Daoy (cell line): Measurements from ENCODE around the gene TIMM10. TPM values are rescaled to one million over a fixed set of nuclear protein-coding genes. Genes with fewer than 3 reads are reported as not detected.

Experiments used
- DNase-seq: peaks from one replicate; pipeline ENCODE4 v3.0.0-alpha.2; 2015; ENCODE audit warnings: low read depth
- total RNA-seq: library from RNA; depleted of rRNA; stranded (reverse); fragments of >200 nt; shearing (Covaris generic); gene quantifications from 2 replicates; pipeline ENCODE4 v1.2.3, GENCODE V29; 2014

TIMM10 gene
- total RNA-seq, 1 experiment from 2014 or later, result 188 TPM

DNA sequence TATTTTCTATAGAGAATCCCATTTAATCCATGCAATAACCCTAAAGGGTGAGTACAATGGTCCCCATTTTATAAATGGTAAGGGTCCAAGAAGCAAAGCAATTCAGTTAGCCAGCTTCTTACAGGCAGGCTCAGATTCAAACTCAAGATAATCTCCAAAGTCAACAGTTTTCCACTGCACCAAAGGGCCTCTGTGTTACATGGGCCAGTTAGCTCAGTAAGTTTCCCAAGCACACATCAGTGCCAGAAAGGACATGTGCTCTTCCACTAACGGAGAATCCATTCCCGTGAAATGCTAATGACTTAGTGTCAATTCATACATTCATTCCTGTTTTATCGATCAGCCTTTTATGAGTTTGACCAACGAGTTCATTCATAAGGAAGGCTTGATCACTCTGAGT, 26.0 kb downstream of the TIMM10 start:
- no peak for DNase-seq

GRCh38 chr11:57502870-57503269, 27.7 kb downstream of the TIMM10 start:
- no peak for DNase-seq

DNA sequence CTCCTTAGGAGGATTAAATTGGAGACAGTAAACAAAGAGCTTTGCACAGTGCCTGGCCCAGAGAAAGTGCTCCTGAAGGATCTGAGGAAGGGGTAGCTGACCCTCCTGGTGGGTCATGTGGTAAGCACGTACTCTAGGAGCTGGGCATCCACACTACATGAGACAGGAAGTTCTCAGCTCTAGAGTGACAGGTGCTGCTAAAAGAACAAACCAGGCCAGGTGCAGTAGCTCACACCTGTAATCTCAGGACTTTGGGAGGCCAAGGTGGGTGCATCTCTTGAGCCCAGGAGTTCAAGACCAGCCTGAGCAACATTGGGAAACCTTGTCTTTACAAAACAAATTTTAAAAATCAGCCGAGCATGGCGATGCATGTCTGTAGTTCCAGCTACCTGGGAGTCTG, 28.2 kb downstream of the TIMM10 start:
- DNase-seq, result no peak

DNA sequence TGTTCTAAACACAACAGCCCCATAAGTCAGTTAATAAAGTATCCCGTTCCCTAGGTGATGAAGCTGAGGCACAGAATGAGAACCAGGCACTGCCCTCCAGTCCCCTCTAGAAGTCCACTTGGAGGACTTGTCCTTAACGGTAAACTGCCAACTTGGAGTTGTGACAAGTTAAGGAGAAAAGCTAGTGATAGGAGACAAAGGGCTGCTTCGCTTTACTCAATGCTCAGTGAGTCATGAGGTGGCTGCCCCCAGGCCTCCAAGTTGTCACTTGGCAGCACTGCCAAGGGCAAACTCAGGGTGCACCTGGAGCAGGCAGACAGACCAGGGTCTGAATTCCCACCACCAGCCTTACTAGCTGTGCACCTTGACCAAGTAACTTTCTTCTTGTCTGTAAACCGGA, 28.6 kb downstream of the TIMM10 start:
- DNase-seq, result no peak

DNA sequence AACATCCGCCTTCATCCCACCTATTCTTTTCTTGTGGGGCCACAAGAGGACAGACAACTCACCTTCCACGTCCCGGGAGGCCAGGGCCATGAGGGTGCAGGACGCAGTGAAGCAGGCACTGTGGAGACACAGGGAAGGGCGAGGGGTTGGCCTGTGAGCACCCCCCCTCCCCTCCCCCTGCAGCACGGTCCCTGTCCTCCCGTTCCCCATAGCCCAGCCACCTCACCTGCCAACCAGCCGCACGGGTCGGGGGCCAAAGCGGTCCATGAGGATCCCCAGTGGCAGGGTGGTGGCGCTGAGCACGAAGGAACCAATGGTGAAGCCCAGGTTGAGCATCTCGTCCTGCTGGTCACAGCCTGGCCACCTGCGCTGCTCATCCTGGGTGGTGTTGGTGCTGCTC, 29.6 kb downstream of the TIMM10 start:
- no peak for DNase-seq

GRCh38 chr11:57500515-57500914, 30.0 kb downstream of the TIMM10 start:
- no peak for DNase-seq

GRCh38 chr11:57499983-57500461, 30.5 kb downstream of the TIMM10 start:
- no peak for DNase-seq

DNA sequence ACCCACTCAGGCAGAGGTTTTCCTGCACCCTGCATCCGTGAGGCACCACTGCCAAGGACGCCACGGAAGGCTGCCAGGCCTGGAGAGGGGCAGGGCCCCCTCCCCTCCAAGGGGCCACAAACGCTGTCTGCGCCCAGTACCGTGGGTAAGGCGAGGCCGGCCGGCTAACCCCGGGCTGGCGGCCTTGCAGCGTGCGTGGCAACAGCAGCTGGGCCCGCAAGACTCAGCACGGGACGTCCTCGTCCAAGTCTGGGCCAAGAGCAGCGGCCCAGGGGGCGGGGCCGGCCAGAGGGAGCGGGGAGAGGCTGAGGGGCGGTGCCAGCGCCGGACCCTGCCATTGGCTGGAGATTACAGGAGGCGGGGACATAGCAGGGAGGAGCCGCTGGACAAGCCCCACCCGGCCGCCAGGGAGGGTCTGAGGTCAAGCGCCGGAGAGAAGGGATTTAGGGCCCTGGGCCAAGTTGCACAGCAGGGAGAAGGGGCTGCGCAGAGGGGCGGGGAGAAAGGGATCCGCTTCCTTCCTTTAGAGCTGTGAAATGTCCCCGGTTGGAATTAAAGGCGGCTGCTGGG, 31.1 kb downstream of the TIMM10 start:
- DNase-seq, result peak; percentile 96

DNA sequence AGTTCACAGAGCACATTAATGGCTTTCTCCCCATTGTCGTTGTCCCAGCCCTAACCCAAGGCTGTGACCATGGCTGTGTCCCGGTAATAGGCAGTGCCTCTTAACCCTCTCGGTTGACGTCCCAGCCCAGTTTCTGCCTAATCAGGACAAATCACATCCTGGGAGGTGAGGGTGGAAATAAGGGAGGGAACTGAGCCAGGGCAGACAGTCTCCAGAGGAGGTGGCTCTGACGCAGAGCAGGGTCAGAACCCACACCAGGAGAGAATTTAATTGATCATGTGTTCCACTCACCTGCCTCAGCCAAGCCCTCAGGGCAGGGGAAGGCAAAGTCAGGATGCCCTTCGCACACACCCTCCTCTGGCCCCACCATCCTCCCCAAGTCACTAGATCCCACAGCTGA, 32.0 kb downstream of the TIMM10 start:
- DNase-seq, result no peak

DNA sequence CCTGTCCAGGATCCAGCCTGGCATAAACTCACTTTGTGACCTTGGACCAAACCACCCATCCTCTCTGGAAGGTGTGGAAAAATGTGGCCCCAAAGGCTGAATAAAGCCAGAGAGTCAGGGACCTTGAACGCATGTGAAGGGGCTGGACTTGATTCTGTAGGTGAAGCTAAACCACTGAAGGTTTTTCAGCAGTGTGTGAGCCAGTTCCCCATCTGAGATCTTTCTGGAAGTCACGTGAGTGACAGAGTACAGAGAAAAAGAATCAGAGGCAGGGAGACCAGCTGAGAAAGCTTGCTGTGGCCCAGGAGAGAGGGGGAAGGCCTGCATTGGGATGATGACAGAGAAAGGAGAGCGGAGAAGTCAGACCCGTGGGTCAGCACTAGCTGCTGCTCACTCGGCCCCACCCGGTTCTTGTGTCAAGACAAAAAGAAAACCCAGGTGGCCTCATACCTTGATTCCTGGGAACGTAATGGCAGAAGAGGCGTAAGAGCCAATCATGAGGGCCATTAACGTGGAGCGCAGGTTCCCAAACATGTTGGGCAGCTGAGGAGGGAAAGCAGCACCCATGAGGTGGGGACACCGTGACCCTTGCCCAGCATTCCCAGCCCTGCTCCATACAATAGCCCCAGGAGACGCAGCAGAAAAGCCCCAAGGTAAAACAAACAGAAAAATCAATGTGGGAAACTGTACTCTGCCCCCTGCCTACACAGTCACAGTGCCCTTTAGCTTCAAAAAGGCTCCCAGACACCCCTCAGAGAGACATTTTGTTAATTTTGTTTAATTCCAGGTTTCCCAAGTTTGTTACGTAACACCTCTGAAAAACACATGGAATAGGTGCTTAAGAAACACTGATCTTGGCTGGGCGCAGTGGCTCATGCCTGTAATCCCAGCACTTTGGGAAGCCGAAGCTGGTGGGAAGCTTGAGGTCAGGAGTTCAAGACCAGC, 33.0 kb downstream of the TIMM10 start:
- no peak for DNase-seq

- DNase-seq, result no peak
Observed at GRCh38 chr11:57496109-57496820, 34.3 kb downstream of the TIMM10 start.

DNA sequence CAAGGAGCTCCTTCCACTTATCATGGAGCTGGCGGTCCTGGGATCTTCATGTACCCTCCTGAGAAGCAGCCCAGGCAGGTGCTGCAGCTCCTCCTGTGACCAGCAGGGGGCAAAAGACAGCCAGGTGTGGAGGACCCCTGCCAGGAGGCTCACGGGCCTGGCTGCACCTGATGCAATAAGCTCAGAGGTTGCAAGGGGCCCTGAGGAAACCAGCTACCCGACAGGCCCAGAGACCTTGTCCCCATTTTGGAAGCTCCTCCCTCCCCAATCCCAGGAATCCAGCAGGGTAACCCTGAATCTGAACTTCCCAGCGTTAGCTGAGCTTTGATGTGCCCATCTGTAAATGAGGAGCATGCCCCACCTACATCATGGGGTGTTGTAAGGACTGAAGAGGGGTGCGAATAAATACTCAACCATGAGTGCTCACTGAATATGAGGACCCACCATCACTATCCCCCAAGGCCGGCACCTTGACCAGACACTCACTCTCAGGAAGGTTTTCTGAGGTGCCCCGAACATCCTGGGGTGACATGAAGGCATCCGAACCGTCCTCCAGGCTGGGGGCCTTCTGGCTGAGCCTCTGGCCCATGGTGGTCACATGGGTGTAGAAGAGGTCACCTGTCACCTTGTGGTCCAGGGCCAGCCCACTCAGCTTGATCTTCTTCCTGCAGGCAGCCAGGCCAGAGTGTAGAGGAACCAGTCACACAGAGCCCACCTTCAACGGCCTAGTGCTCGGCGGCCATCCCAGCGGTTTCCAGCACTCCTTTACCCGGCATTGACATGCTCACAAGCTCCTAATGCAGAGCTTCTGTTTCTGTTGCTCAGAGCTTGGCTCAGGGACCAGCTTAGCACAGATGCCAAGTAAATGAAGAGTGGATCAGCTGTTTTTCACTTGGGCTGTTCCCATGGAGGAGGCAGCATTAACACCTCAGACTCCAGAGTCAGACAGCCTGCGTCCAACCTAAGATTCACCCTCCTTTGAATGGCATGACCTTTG, 36.7 kb downstream of the TIMM10 start:
- DNase-seq, result peak; percentile 62

GRCh38 chr11:57491371-57492061, 39.0 kb downstream of the TIMM10 start:
- DNase-seq, result peak; percentile 52

DNA sequence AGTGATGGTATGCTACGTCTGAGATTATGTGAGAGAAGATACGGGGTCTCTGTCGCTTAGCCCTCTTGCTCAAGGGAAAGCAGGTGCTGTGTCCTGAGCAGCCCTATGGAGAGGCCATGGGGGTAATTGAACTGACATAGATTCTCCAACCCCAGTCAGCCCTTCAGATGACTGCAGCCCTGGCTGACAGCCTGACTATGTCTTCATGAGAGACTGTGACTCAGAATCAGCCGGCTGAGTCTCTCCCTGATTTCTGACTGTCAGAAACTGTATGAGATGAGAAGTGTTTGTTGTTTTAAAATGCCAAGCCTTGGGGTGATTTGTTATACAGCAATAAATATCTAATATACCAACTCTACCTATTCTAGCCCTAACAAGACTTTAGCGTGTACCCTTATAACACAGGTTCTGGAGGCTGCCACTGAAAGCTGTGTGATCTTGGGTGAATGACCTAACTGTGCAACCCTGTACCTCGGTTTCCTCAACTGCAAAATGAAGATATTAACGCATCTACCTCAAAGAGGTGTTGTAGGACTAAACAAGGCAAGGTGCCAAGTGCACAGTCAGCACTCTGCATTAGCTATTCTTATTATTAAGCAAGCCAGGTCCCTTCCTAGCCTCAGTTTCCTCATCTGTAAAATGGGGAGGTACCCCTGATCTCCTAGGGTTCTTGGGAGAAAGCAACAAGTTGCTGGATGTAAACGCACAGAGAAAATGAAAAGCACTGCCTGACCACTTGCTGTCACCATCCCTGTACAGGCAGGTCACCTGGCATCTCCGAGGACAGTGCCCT, 39.9 kb downstream of the TIMM10 start:
- no peak for DNase-seq

DNA sequence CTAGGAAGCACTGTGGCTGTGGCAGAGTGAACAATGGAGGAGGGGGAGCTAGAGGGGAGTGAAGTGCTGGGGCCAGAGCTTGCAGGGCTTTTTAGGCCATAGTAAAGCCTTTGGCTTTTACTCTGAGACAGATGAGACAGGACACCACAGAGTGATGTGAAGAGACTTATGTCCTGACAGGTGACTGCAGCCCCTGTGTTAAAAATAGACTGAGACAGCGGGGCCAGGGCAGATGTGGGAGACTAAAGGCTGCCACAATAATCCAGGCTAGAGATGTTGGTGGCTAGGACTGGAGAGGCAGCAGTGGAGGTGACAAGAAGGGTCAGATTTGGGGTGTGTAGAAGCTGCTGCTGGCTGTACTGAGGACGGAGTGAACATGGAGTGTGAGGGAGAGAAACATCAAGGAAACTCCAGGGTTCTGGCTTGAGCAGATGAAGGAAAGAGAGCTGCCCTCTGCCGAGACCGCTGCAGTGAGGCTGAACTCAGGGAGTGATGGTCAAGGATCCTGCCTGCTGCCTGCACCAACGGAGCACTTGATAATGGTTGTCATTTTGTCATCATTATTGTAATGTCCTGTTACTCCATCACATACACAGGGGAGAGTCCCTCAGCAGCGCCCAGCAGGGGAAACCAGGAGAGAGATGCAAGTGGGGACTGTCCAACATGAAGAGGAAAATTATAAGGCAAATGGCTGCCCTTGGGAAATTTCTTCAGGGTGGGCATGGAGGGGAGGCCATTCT, 42.5 kb downstream of the TIMM10 start:
- no peak for DNase-seq

DNA sequence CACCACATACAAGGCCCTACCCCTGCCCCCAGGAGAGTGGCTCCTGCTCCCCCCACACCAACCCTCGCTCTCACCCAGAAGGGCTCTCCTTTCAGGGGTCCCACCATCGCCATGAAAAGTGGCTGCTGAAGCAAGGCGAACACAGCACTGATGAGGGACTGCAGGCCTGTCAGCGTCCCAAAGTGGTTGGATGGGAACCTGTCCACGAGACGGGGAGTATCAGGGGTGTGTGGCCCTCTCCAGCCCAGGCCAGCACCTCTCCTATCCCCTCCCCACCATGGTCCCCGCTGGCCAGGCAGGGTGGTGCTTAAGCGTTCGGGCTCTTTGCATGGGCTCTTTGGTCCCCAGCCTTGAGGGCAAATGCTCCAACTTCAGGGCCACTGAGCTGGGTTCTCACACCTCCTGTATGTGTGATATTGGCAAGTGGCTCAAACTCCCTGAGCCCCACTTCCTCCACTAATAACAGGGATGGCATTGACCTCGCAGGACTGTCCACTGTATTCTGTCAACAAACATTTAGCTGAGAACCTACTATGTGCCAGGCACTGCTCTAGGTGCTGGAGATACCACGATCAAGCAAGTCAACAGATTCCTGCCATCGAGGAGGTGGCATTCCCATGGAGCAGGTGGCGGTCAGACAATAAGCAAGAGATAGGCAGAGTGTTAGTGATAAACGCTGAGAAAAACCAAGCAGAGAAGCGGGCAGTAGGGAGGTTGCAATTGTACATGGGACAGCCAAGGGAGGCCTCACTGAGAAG, 43.4 kb downstream of the TIMM10 start:
- DNase-seq, result no peak

- no peak for DNase-seq
Observed at GRCh38 chr11:57485217-57485990, 45.1 kb downstream of the TIMM10 start.
